ENCODE results near the gene LIX1L.

GRCh38 chr1:145955436-145955835, 2.4 kb downstream of the LIX1L start:
- TF ChIP-seq CTCF (IDR thresholded peaks at IDR 0.05; ENCODE audit: poor library complexity): no peak
- no peak for TF ChIP-seq EZH2phosphoT487 (IDR thresholded peaks at IDR 0.05; ENCODE audit: low read depth, severe bottlenecking, unreplicated experiment)
- TF ChIP-seq EZH2 (IDR thresholded peaks at IDR 0.05; ENCODE audit: borderline replicate concordance): no peak
